CD14-positive monocyte (primary cell): ENCODE data around the gene POLR3C. TPM values are rescaled to one million over a fixed set of nuclear protein-coding genes. Genes with fewer than 3 reads are reported as not detected.
"Not testable (repeated sequence)": the region's sequence is repeated elsewhere in the genome, so short reads cannot be mapped to it uniquely, and the experiment has no call there.

Source experiments
- DNase-seq, 3 donors: peaks; one replicate each; pipeline ENCODE4 v3.0.0-alpha.2; 2011 to 2022
- H2AFZ ChIP-seq: 2 replicates; pipeline ENCODE4 v1.6.0; 2012; ENCODE audit warnings: mild to moderate bottlenecking, low read depth, low read length, inconsistent platforms; ENCODE audit not compliant: insufficient read depth, poor library complexity, severe bottlenecking
- H3K27ac ChIP-seq, 2 donors: 1 replicate in 1 of 2; 2 replicates in 1 of 2; pipeline ENCODE4 v1.5.1; 2012 to 2013; ENCODE audit warnings: low read length in 2 of 2, control low read depth in 1 of 2, inconsistent platforms in 1 of 2, low read depth in 1 of 2, mild to moderate bottlenecking in 1 of 2
- H3K27me3 ChIP-seq, 2 donors: one replicate each; pipeline versions ENCODE4 v1.6.0 to v1.6.1; 2011 to 2013; ENCODE audit warnings: low read length in 2 of 2; ENCODE audit not compliant: control insufficient read depth in 2 of 2, insufficient read depth in 2 of 2
- H3K36me3 ChIP-seq, 2 donors: replicated peaks in 1 of 2; 1 replicate in 1 of 2; 2 replicates in 1 of 2; pipeline versions ENCODE4 v1.5.1 to v1.6.1; 2012 to 2013; ENCODE audit warnings: low read length in 2 of 2, control low read depth in 1 of 2, inconsistent platforms in 1 of 2, mild to moderate bottlenecking in 1 of 2; ENCODE audit not compliant: insufficient read depth in 2 of 2, control insufficient read depth in 1 of 2
- H3K4me1 ChIP-seq, 2 donors: 1 replicate in 1 of 2; 2 replicates in 1 of 2; pipeline versions ENCODE4 v1.5.1 to v1.6.1; 2012 to 2013; ENCODE audit warnings: low read length in 2 of 2, control low read depth in 1 of 2, inconsistent platforms in 1 of 2, mild to moderate bottlenecking in 1 of 2, moderate library complexity in 1 of 2; ENCODE audit not compliant: insufficient read depth in 2 of 2, control insufficient read depth in 1 of 2
- H3K4me2 ChIP-seq: replicated peaks from 2 replicates; pipeline ENCODE3; 2012; ENCODE audit warnings: low read length, moderate library complexity, mild to moderate bottlenecking; ENCODE audit not compliant: poor library complexity, severe bottlenecking; ENCODE audit errors: extremely low read depth
- H3K4me3 ChIP-seq, 3 experiments: fragments of 200-600 bp in 1 of 3; sonication (generic) in 1 of 3; replicated peaks in 1 of 3; 1 replicate in 2 of 3; 2 replicates in 1 of 3; pipeline ENCODE4 v1.5.1; 2011 to 2013; ENCODE audit warnings: low read length in 3 of 3, mild to moderate bottlenecking in 3 of 3, control low read depth in 2 of 3, low read depth in 2 of 3, inconsistent platforms in 1 of 3, moderate library complexity in 1 of 3
- H3K79me2 ChIP-seq: 2 replicates; pipeline ENCODE4 v1.6.0; 2012; ENCODE audit warnings: mild to moderate bottlenecking, control low read depth, inconsistent platforms, low read length, moderate library complexity; ENCODE audit not compliant: insufficient read depth
- H3K9ac ChIP-seq: 2 replicates; pipeline ENCODE4 v1.6.0; 2017; ENCODE audit warnings: low read length, mild to moderate bottlenecking; ENCODE audit not compliant: insufficient read depth, poor library complexity, severe bottlenecking
- H3K9me3 ChIP-seq, 2 donors: replicated peaks in 1 of 2; 1 replicate in 1 of 2; 2 replicates in 1 of 2; pipeline versions ENCODE4 v1.5.1 to v1.6.1; 2012 to 2013; ENCODE audit warnings: low read length in 2 of 2, control low read depth in 1 of 2; ENCODE audit not compliant: control insufficient read depth in 1 of 2, insufficient read depth in 1 of 2
- H4K20me1 ChIP-seq: 2 replicates; pipeline ENCODE4 v1.6.0; 2012; ENCODE audit warnings: mild to moderate bottlenecking, low read length, control low read depth, moderate library complexity; ENCODE audit not compliant: insufficient read depth
- H3K27ac Mint-ChIP-seq, 7 donors: one replicate each; pipeline ENCODE4 v1.8.0; 2020; ENCODE audit warnings: mild to moderate bottlenecking in 7 of 7, mixed read lengths in 7 of 7, moderate library complexity in 6 of 7, inconsistent platforms in 2 of 7
- H3K27me3 Mint-ChIP-seq, 3 donors: one replicate each; pipeline ENCODE4 v1.8.0; 2021 to 2022; ENCODE audit warnings: low read depth in 3 of 3, mild to moderate bottlenecking in 3 of 3, mixed read lengths in 3 of 3, moderate library complexity in 3 of 3, inconsistent platforms in 1 of 3
- H3K36me3 Mint-ChIP-seq, 2 donors: one replicate each; pipeline ENCODE4 v1.8.0; 2020; ENCODE audit warnings: mixed read lengths in 2 of 2, inconsistent platforms in 1 of 2, mild to moderate bottlenecking in 1 of 2
- H3K4me1 Mint-ChIP-seq: one replicate; pipeline ENCODE4 v1.8.0; 2020; ENCODE audit warnings: mild to moderate bottlenecking, mixed read lengths
- H3K4me3 Mint-ChIP-seq, 2 donors: one replicate each; pipeline ENCODE4 v1.8.0; 2020; ENCODE audit warnings: mild to moderate bottlenecking in 2 of 2, mixed read lengths in 2 of 2, moderate library complexity in 1 of 2
- H3K9me3 Mint-ChIP-seq, 7 donors: one replicate each; pipeline ENCODE4 v1.8.0; 2020 to 2022; ENCODE audit warnings: mixed read lengths in 7 of 7, mild to moderate bottlenecking in 6 of 7, moderate library complexity in 6 of 7, inconsistent platforms in 2 of 7
- CTCF ChIP-seq: fragments of 200-600 bp; IDR thresholded peaks from one replicate; pipeline ENCODE4 v1.8.0; 2022; ENCODE audit warnings: antibody characterized with exemption, mild to moderate bottlenecking
- WGBS: methylation state at CpG from one replicate; pipeline ENCODE4 v1.1.5; 2013; ENCODE audit warnings: missing lambda C conversion rate; ENCODE audit not compliant: insufficient coverage; 5-methylcytosine and 5-hydroxymethylcytosine counted together
- intact Hi-C, 2 donors: fragments of 100-400 bp; cut with micrococcal nuclease; formaldehyde crosslinking; loops; one replicate each; pipeline versions ENCODE4 v1.15.0 to v1.15.1; 2023
- polyA plus RNA-seq, 3 donors: library from polyadenylated mRNA; depleted of rRNA in 1 of 3; unstranded in 2 of 3; stranded (reverse) in 1 of 3; fragments of 300-500 nt in 2 of 3; fragments of >200 nt in 1 of 3; fragmentation: Illumina TruSeq in 2 of 3; gene quantifications; 1 replicate in 2 of 3; 2 replicates in 1 of 3; pipeline ENCODE4 v1.2.3, GENCODE V29; 2012 to 2021

Gene POLR3C
- polyA plus RNA-seq, 3 donors: 23.5 to 41.3 (median 30.5) TPM

- Mint-ChIP-seq H3K9me3 (no peaks in the 10 kb centered on the region), H3K4me3 (no peak overlapping the region), H3K4me1 (peaks cover 13% of the 10 kb centered on the region), H3K36me3 (peaks cover 70 to 79% of the 10 kb centered on the region in 2 donors), H3K27ac (peak overlapping the region in 2 of 7 donors; percentile 5 to 58), H3K27me3 (no peaks in the 10 kb centered on the region)
- no peaks in the 10 kb centered on the region for H3K27me3 ChIP-seq
- peaks cover 37% of the 10 kb centered on the region for H3K79me2 ChIP-seq
- peaks cover 21% of the 10 kb centered on the region for H4K20me1 ChIP-seq
- no peak for DNase-seq
- no peak overlapping the region for H3K4me2 ChIP-seq
- no peak overlapping the region for H3K4me3 ChIP-seq
- peaks cover 11% of the 10 kb centered on the region in 2 donors for H3K4me1 ChIP-seq
- no peak overlapping the region for H2AFZ ChIP-seq
- intact Hi-C loops: no loop called here
- H3K27ac ChIP-seq: no peak overlapping the region
- no peak for TF ChIP-seq CTCF
- H3K36me3 ChIP-seq: peaks cover 73 to 80% of the 10 kb centered on the region in 2 donors
- H3K9me3 ChIP-seq: no peaks in the 10 kb centered on the region
- H3K9ac ChIP-seq: no peak overlapping the region
These were observed 4.5 kb downstream of the POLR3C start for GRCh38 chr1:145828367-145829026.

- H3K9me3 Mint-ChIP-seq, H3K4me3 ChIP-seq, H3K27ac ChIP-seq, DNase-seq, H3K4me1 ChIP-seq, H2AFZ ChIP-seq, H3K4me2 ChIP-seq, H3K9ac ChIP-seq, H3K27me3 Mint-ChIP-seq, H3K27me3 ChIP-seq, H3K4me3 Mint-ChIP-seq, H3K4me1 Mint-ChIP-seq, H3K9me3 ChIP-seq, intact Hi-C loops: not testable (repeated sequence)
- Histone ChIP-seq H3K36me3 (peaks cover 92 to 100% of the 10 kb centered on the region in 2 donors), H4K20me1 (peaks cover 25% of the 10 kb centered on the region), H3K79me2 (peaks cover 19% of the 10 kb centered on the region)
- Mint-ChIP-seq H3K27ac (peak overlapping the region in 2 of 7 donors; percentile 29 to 31), H3K36me3 (peaks cover 77 to 96% of the 10 kb centered on the region in 2 donors)
- WGBS: 100% methylated on average over 2 of the region's 2 CpGs
These were observed 6.8 kb downstream of the POLR3C start for GRCh38 chr1:145830810-145831209.
